IMR-90 (cell line): ENCODE data around the gene OSBPL8.

Source experiments
- CTCF ChIP-seq: conservative IDR thresholded peaks from 2 replicates; pipeline ENCODE4 v1.5.1; 2012; ENCODE audit warnings: mild to moderate bottlenecking, low read depth, low read length, improper control_type of control experiment
- NFE2L2 ChIP-seq: fragments of 150-350 bp; IDR thresholded peaks from 2 replicates; pipeline ENCODE4 v1.6.1; 2016; ENCODE audit warnings: low read depth, mild to moderate bottlenecking, low read length
- POLR2A ChIP-seq: IDR thresholded peaks from 2 replicates; pipeline ENCODE4 v1.6.1; 2012; ENCODE audit warnings: mild to moderate bottlenecking, low read depth, low read length
- RFX5 ChIP-seq: IDR thresholded peaks from 2 replicates; pipeline ENCODE4 v1.8.0; 2012; ENCODE audit warnings: low read depth, mild to moderate bottlenecking, low read length, moderate library complexity
- TF ChIP-seq, protein P1 (sequence below): fragments of 150-350 bp; IDR thresholded peaks from 2 replicates; pipeline ENCODE4 v1.6.1; 2017; ENCODE audit warnings: mild to moderate bottlenecking, antibody characterized with exemption, low read length, low read depth

GRCh38 chr12:76317976-76318375, 241.6 kb downstream of the OSBPL8 start:
- TF ChIP-seq CTCF (no peak), POLR2A (no peak), RFX5 (no peak), NFE2L2 (no peak)
- TF ChIP-seq, protein P1, sequence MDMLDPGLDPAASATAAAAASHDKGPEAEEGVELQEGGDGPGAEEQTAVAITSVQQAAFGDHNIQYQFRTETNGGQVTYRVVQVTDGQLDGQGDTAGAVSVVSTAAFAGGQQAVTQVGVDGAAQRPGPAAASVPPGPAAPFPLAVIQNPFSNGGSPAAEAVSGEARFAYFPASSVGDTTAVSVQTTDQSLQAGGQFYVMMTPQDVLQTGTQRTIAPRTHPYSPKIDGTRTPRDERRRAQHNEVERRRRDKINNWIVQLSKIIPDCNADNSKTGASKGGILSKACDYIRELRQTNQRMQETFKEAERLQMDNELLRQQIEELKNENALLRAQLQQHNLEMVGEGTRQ = no peak
